H1 (cell line): Measurements from ENCODE around the gene MRC2. TPM values are rescaled to one million over a fixed set of nuclear protein-coding genes. Genes with fewer than 3 reads are reported as not detected.

Experiments used
- SP1 ChIP-seq: IDR thresholded peaks from 2 replicates; pipeline ENCODE4 v1.6.1; 2011; ENCODE audit warnings: low read depth, low read length
- TBP ChIP-seq: IDR thresholded peaks from 2 replicates; pipeline ENCODE4 v1.6.1; 2011; ENCODE audit warnings: low read depth, low read length, improper control_type of control experiment
- polyA plus RNA-seq, 7 experiments: library from polyadenylated mRNA; depleted of rRNA in 3 of 7; stranded (reverse) in 5 of 7; unstranded in 2 of 7; fragments of >200 nt in 5 of 7; fragments of 200-250 nt in 2 of 7; gene quantifications; 1 replicate in 5 of 7; 2 replicates in 1 of 7; 4 replicates in 1 of 7; pipeline versions ENCODE4 v1.2.1 to v1.2.3, GENCODE V29; 2011 to 2013; ENCODE audit warnings: missing spikeins in 2 of 7, mixed read lengths in 2 of 7
- total RNA-seq: library from RNA; stranded (reverse); fragmentation: NEBNext Ultra II Directional; extraction: Animal tissue kit (Norgen Biotek cat#: 25700); gene quantifications from 2 replicates; pipeline ENCODE4 v1.2.1, GENCODE V29; 2021

MRC2 gene
- total and polyA plus RNA-seq, 2 of the 8 experiments (the other 6 are each of a cell fraction or from before 2014, with no cell fraction given), result 7.0 to 24.2 TPM

DNA sequence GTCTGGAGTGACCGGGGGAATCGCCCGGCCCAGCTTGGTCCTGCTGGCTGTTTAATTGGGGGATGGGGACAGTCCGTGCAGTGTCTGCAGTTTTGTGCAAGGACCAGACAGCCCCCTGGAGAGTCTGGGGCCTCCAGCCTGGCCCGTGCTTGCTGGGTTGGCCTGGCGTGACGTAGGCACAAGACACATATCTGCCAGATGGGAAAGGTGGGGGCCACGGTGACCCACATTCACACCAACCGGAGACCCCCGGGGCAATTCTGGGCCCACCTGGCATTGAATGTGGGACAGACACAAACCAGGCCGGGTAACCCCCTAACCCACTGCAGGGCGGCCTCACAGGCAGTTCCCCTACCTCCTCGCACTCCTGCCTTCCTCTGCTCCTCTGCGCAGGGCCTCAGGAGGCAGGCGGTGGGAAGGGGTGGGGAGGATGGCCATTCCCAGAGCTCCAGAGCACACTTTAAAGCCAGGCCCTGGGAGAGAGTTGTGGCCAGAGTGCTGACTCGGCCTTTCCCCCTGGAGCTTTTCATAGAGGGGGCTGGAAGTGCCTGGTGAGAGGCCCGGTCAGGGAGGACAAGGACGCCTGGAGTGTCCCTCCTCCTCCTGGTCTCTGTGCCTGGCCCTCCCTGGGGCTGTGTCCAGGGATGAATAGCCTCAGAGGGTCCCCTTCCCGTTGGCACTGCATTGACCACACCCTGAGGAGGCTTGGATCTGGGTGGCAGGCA, 1.5 kb downstream of the MRC2 start (continued):
- TF ChIP-seq TBP, result 0 out of 2 replicates have a peak, but pooled peaks have one; percentile 0
- TF ChIP-seq SP1, result no peak
- TF ChIP-seq, all 59 proteins: peak for 2
